ENCODE measurements around the gene SDC3. TPM values are rescaled to one million over a fixed set of nuclear protein-coding genes. Genes with fewer than 3 reads are reported as not detected.

Gene SDC3
- total RNA-seq, 1 donor from 2014 or later, result 113 TPM

DNA sequence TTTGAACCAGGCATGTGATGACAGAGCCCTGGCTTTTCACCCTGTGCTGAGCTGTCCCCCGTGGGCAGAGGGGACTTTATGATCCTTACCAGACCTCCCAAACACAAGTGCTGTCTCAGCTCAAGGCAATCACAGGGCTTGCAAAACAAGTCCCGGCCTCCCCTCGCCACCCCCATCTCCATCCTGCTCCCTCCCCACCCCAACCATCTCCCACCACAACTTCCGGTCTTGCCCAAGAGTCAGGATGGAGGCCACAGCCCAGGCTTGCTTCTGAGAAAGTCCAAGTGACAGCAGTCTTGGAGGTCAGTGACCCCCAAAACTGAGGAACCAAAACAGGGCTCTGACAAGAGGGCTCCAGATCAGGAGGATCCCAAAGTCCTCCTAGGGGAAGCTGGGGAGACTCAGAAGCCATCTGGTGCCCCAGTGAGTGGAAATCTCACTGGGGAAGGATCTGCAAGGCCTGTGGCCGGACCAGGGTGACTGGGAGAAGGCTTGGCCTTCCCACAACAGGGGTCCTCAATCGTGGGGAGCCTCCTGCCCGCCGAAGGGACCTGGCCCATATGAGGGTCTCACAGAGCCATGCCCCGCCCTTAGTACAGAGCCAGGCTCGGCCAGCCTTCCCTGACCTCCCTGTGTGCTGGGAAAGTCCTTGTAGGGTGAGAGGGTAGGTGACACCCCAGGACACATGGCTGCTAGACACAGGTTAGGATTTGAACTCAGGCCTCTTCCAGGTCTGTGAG, 4.5 kb upstream of the SDC3 start:
- Histone ChIP-seq H2AFZ (ENCODE audit: low read depth, low read length) (no peak overlapping the region), H4K20me1 (ENCODE audit: insufficient read depth, low read length) (no peaks in the 10 kb centered on the region), H3K4me2 (ENCODE audit: low read length) (no peak overlapping the region), H3K9me3 (ENCODE audit: insufficient read depth, low read depth, low read length) (no peaks in the 10 kb centered on the region), H3K4me1 (ENCODE audit: insufficient read depth, low read length) (peaks cover 15% of the 10 kb centered on the region), H3K9ac (ENCODE audit: low read length) (no peak overlapping the region), H3K27ac (ENCODE audit: low read depth, low read length) (no peak overlapping the region), H3K27me3 (ENCODE audit: insufficient read depth, low read length) (no peaks in the 10 kb centered on the region), H3K4me3 (ENCODE audit: insufficient read depth, low read depth, low read length) (no peak overlapping the region), H3K79me2 (ENCODE audit: insufficient read depth, low read length) (no peaks in the 10 kb centered on the region), H3K36me3 (ENCODE audit: insufficient read depth, low read length) (no peaks in the 10 kb centered on the region)
- no peak for TF ChIP-seq EZH2 (IDR thresholded peaks at IDR 0.05; ENCODE audit: insufficient read depth, low read length)
- TF ChIP-seq, protein P1, sequence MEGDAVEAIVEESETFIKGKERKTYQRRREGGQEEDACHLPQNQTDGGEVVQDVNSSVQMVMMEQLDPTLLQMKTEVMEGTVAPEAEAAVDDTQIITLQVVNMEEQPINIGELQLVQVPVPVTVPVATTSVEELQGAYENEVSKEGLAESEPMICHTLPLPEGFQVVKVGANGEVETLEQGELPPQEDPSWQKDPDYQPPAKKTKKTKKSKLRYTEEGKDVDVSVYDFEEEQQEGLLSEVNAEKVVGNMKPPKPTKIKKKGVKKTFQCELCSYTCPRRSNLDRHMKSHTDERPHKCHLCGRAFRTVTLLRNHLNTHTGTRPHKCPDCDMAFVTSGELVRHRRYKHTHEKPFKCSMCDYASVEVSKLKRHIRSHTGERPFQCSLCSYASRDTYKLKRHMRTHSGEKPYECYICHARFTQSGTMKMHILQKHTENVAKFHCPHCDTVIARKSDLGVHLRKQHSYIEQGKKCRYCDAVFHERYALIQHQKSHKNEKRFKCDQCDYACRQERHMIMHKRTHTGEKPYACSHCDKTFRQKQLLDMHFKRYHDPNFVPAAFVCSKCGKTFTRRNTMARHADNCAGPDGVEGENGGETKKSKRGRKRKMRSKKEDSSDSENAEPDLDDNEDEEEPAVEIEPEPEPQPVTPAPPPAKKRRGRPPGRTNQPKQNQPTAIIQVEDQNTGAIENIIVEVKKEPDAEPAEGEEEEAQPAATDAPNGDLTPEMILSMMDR (IDR thresholded peaks at IDR 0.05; ENCODE audit: insufficient read depth, low read depth, low read length), result no peak
- Mint-ChIP-seq H3K27me3 (ENCODE audit: low read depth, unreplicated experiment) (peaks cover 19% of the 10 kb centered on the region), H3K4me1 (ENCODE audit: low read depth, unreplicated experiment) (peaks cover 7% of the 10 kb centered on the region), H3K36me3 (ENCODE audit: low read depth, unreplicated experiment) (no peaks in the 10 kb centered on the region), H3K4me3 (ENCODE audit: unreplicated experiment) (no peak overlapping the region), H3K27ac (ENCODE audit: unreplicated experiment) (no peak overlapping the region), H3K9me3 (ENCODE audit: unreplicated experiment) (no peaks in the 10 kb centered on the region)
- DNase-seq (ENCODE audit: low read depth) (no peak), FAIRE-seq (no peak)

DNA sequence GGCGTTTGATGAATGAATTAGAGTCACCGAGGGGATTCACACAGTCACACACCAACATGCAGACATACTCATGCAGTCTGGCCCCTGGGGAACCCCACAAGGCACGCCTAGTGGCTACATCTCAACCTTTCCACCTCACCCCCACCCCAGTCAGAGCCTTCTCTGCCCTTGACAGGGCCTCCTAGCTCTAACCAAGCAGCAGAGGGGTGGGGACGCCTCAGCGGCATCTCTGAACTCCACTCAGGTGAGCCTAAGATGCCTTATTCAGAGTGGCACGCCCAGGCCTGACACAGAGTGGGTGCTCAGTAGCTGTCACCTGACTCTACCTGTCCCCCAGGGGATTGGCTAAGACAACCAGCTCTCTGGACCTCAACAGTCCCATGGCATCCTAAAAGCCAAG, 3.7 kb upstream of the SDC3 start:
- peaks cover 7% of the 10 kb centered on the region for H3K79me2 ChIP-seq (ENCODE audit: insufficient read depth, low read length)
- Mint-ChIP-seq H3K27ac (ENCODE audit: unreplicated experiment) (no peak overlapping the region), H3K4me3 (ENCODE audit: unreplicated experiment) (no peak overlapping the region), H3K36me3 (ENCODE audit: low read depth, unreplicated experiment) (no peaks in the 10 kb centered on the region), H3K27me3 (ENCODE audit: low read depth, unreplicated experiment) (peaks cover 19% of the 10 kb centered on the region), H3K9me3 (ENCODE audit: unreplicated experiment) (no peaks in the 10 kb centered on the region), H3K4me1 (ENCODE audit: low read depth, unreplicated experiment) (peaks cover 12% of the 10 kb centered on the region)
- H4K20me1 ChIP-seq (ENCODE audit: insufficient read depth, low read length), result peaks cover 7% of the 10 kb centered on the region
- DNase-seq (ENCODE audit: low read depth), result no peak
- H2AFZ ChIP-seq (ENCODE audit: low read depth, low read length), result no peak overlapping the region
- FAIRE-seq, result no peak
- H3K27me3 ChIP-seq (ENCODE audit: insufficient read depth, low read length), result no peaks in the 10 kb centered on the region
- no peaks in the 10 kb centered on the region for H3K9me3 ChIP-seq (ENCODE audit: insufficient read depth, low read depth, low read length)
- TF ChIP-seq, protein P1 (IDR thresholded peaks at IDR 0.05; ENCODE audit: insufficient read depth, low read depth, low read length), result no peak
- TF ChIP-seq EZH2 (IDR thresholded peaks at IDR 0.05; ENCODE audit: insufficient read depth, low read length), result no peak
- H3K9ac ChIP-seq (ENCODE audit: low read length), result no peak overlapping the region
- peaks cover 22% of the 10 kb centered on the region for H3K4me1 ChIP-seq (ENCODE audit: insufficient read depth, low read length)
- no peaks in the 10 kb centered on the region for H3K36me3 ChIP-seq (ENCODE audit: insufficient read depth, low read length)
- H3K4me2 ChIP-seq (ENCODE audit: low read length), result no peak overlapping the region
- H3K4me3 ChIP-seq (ENCODE audit: insufficient read depth, low read depth, low read length), result no peak overlapping the region
- H3K27ac ChIP-seq (ENCODE audit: low read depth, low read length), result no peak overlapping the region

Data from astrocyte (in vitro differentiated cells and primary cell).